GM12872 (cell line): Measurements from ENCODE around the gene SLC35B3.

Experiments
- TF ChIP-seq, protein P1 (sequence below): IDR thresholded peaks from 3 replicates; pipeline ENCODE4 v1.5.1; 2011; ENCODE audit warnings: low read depth, mild to moderate bottlenecking, low read length, moderate library complexity; ENCODE audit not compliant: insufficient read depth

The SLC35B3 gene

DNA sequence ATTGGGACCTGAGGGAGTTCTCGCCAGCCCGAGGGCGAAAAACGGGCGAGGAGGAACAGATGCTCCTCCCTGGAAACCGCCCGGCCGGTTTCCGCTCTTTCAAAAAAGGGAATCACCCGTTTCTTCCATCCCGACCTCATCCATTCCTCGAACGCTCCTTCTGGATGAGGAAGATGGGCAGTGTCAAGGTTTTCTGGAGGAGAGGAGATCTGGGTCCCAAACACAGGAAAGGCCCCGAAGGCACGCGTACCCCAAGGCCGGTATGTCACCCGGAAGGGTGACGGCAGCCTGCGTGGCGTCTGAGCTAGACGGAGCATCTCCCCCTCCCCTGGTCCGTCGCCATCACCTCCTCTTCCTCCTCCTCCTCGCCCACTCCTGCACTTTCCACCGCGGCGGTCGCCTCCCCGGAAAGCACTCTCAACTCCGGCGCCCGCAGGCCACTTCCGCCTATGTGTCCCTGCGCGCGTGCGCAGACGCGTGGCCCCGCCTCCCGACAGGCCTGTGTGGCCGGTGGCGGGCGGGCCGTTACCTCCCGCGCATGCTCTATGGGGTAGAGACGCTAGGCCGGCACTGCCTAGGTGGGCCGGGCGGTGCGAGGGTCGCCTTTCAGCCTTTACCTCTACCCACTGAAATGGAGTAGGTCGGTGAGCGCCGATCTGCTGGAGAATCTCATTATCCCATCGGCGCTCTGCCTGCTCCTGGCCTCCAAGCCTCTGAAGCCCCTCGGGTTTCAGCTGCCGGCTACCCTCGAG, at the start of gene SLC35B3:
Gene SLC35B3, minus strand, starts transcription at position 453 of the 752 bp plus-strand sequence.
- TF ChIP-seq, protein P1, sequence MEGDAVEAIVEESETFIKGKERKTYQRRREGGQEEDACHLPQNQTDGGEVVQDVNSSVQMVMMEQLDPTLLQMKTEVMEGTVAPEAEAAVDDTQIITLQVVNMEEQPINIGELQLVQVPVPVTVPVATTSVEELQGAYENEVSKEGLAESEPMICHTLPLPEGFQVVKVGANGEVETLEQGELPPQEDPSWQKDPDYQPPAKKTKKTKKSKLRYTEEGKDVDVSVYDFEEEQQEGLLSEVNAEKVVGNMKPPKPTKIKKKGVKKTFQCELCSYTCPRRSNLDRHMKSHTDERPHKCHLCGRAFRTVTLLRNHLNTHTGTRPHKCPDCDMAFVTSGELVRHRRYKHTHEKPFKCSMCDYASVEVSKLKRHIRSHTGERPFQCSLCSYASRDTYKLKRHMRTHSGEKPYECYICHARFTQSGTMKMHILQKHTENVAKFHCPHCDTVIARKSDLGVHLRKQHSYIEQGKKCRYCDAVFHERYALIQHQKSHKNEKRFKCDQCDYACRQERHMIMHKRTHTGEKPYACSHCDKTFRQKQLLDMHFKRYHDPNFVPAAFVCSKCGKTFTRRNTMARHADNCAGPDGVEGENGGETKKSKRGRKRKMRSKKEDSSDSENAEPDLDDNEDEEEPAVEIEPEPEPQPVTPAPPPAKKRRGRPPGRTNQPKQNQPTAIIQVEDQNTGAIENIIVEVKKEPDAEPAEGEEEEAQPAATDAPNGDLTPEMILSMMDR: no peak

DNA sequence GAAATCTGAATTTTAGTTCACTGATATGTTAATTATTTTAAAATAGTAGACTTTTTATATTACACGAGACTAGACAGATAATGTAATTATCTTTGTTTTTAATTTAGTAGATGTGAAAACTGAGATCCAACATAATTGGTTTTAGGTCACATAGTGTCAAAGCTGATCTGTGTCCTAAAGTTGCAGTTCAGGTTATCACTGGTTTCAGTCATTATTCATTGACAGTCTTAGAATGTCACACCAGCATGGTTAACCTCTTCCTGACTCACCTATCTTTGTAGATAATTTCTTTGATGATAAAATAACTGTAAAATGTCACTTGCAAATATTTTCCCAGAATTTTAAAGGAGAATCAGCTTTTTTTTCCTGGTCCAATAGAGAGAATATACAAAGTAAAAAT, 48.3 kb upstream of the SLC35B3 start:
- TF ChIP-seq, protein P1: no peak

DNA sequence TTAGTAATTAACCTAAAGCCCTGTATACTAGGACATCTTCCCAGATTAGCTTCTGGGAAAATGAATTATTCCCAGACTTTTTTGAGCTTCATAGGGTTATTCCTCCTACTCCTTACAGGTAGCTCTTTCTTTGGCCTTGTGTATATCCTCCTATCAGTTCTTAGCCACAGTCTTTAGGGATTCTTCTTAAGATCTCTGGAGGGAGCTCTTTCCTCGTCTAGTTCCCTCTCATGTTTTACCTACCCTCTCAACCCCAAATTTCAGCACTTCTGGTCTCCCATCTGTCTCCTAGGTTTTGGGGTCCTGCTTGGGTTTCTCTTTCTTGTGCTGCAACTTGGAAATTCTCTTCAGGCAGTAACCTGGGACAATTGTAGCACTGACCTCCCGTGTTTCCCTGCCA, 46.4 kb upstream of the SLC35B3 start:
- TF ChIP-seq, protein P1: peak; percentile 67

DNA sequence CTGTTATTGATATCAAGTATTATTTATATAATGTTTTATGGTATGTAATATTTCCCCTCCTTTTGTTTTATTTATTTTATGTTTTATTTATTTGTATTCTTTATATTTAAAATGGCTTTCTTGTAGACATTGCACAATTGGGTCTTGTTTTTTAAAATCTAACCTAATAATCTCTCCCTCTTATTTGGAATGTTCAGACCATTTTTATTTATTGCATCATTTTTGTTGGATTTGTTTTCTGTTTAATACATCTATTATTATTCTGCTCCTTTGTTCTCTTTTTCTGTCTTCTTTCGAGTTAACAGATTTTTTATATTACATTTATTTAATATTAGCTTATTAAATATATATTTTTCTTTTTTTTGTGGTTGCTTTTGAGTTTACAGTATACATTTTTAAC, 43.1 kb upstream of the SLC35B3 start:
- TF ChIP-seq, protein P1: no peak

DNA sequence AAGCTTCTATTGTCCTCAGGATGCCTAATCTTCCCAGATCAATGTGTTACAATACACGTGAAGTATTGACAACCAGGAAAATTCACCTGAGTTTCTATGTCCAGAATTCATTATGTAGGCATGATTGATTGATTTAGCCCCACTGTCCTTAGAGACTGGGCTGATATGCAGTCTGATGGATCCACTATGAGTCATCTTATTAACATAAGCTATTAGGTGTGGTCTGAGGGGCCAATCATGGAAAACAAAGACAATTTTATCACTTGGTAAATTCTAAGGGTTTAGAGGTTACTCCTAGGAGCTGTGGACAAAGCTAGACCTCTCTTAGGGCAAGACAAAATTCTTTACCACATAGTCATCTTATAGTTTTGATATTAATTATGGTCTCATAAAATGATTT, 41.3 kb upstream of the SLC35B3 start:
- TF ChIP-seq, protein P1: no peak

DNA sequence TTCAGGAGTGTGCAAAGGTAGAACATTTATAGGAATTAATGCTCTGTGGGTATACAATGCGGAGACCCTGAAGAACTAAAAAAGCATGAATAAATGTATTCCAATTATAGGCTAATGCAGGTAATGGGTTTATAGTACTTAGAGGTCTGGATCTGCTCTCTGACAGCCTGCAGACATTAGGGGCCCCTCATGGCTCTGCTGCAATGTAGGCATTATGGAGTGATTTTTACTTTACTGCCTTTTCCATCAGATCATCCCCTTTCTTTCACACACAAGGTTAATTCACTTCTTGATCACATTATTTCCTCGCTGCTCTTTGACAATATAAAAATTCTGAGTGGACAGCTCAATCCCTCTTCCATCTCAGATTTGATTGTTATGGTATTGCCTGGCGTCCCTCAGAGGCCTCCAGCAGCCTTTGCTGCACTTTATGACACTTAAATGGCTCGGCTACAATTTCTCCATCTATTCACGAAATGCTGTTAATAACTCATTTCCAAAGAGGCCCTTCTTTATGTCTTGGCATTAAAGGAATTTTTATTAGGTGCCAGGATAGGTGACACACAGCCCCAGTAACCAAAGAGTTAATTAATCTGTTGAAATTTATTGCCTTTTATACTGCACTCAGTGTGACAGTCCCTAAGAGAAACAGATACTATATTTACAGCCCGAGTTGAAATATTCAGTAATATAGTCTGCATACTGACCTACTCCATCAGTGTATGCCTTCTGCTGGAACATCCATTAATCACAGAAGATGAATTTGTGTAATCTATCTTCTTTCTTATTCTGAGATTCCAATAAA, 33.4 kb upstream of the SLC35B3 start:
- TF ChIP-seq, protein P1: no peak

DNA sequence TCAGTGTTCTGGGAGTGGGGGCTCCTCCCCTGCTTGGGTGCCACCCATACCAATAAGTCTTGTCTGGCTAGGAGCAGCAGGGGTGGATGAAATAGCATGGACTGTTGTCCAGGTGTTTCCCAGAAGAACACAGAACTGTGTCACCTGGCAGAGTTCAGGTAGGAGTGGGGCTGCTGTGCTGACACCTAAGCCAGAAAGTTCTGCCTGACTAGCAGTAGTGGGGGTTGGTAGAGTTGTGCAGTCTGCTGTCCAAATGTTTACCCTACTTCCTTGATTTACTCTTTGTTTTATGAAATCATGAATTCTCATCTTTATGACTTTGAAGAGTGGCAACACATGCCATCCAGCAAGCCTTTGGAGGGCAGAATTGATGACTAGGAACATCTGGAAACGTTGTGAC, 27.3 kb upstream of the SLC35B3 start:
- TF ChIP-seq, protein P1: no peak
